HG02798 (cell line): Measurements from ENCODE around the gene NLRP1.

Source experiments
- ATAC-seq: cut with Tn5 transposase; IDR thresholded peaks from one replicate; pipeline ENCODE4 v1.9.1; 2021; ENCODE audit warnings: mild to moderate bottlenecking; ENCODE audit not compliant: unreplicated experiment, poor library complexity

The NLRP1 gene

GRCh38 chr17:5584383-5585286, at the start of gene NLRP1:
NLRP1 (minus strand) TSS chr17:5584509; CDS start chr17:5583957, 552 bp downstream.
- peak; percentile 91 for ATAC-seq

- no peak for ATAC-seq
These were observed 47.8 kb upstream of the NLRP1 start for GRCh38 chr17:5631958-5632590.

GRCh38 chr17:5630434-5630833, 46.1 kb upstream of the NLRP1 start:
- ATAC-seq = no peak

GRCh38 chr17:5629128-5629527, 44.8 kb upstream of the NLRP1 start:
- ATAC-seq = no peak

GRCh38 chr17:5628262-5628661, 44.0 kb upstream of the NLRP1 start:
- ATAC-seq = no peak

GRCh38 chr17:5624211-5624610, 39.9 kb upstream of the NLRP1 start:
- ATAC-seq = no peak

- ATAC-seq = no peak
These were observed 37.4 kb upstream of the NLRP1 start for GRCh38 chr17:5621729-5622128.

GRCh38 chr17:5621026-5621425, 36.7 kb upstream of the NLRP1 start:
- no peak for ATAC-seq

- ATAC-seq = no peak
These were observed 34.9 kb upstream of the NLRP1 start for GRCh38 chr17:5619088-5619740.

GRCh38 chr17:5618476-5618875, 34.2 kb upstream of the NLRP1 start:
- ATAC-seq = no peak

GRCh38 chr17:5615476-5615875, 31.2 kb upstream of the NLRP1 start:
- no peak for ATAC-seq

- no peak for ATAC-seq
These were observed 26.6 kb upstream of the NLRP1 start for GRCh38 chr17:5610956-5611355.

- ATAC-seq = no peak
These were observed 24.2 kb upstream of the NLRP1 start for GRCh38 chr17:5608399-5609112.

- ATAC-seq = no peak
These were observed 23.6 kb upstream of the NLRP1 start for GRCh38 chr17:5607946-5608345.

GRCh38 chr17:5605452-5605851, 21.1 kb upstream of the NLRP1 start:
- no peak for ATAC-seq

GRCh38 chr17:5600041-5600440, 15.7 kb upstream of the NLRP1 start:
- no peak for ATAC-seq

- ATAC-seq = no peak
These were observed 14.1 kb upstream of the NLRP1 start for GRCh38 chr17:5598457-5598856.

GRCh38 chr17:5596421-5596820, 12.1 kb upstream of the NLRP1 start:
- no peak for ATAC-seq

- ATAC-seq = no peak
These were observed 11.5 kb upstream of the NLRP1 start for GRCh38 chr17:5595831-5596230.

GRCh38 chr17:5592382-5592781, 8.1 kb upstream of the NLRP1 start:
- no peak for ATAC-seq

GRCh38 chr17:5591966-5592365, 7.7 kb upstream of the NLRP1 start:
- ATAC-seq = no peak
